HG03139 (cell line): ENCODE results near the gene KREMEN1.

ENCODE experiments used
- ATAC-seq: cut with Tn5 transposase; IDR thresholded peaks from one replicate; pipeline ENCODE4 v1.9.1; 2021; ENCODE audit not compliant: unreplicated experiment

The KREMEN1 gene

GRCh38 chr22:29148036-29148435, 75.2 kb downstream of the KREMEN1 start:
- ATAC-seq, result no peak

GRCh38 chr22:29148826-29149225, 76.0 kb downstream of the KREMEN1 start:
- no peak for ATAC-seq

- no peak for ATAC-seq
Measured at GRCh38 chr22:29149841-29150555, 77.2 kb downstream of the KREMEN1 start.

- ATAC-seq, result no peak
Measured at GRCh38 chr22:29150701-29151100, 77.9 kb downstream of the KREMEN1 start.

- no peak for ATAC-seq
Measured at GRCh38 chr22:29151316-29151715, 78.5 kb downstream of the KREMEN1 start.

GRCh38 chr22:29152045-29152953, 79.5 kb downstream of the KREMEN1 start:
- ATAC-seq, result no peak

- no peak for ATAC-seq
Measured at GRCh38 chr22:29152954-29153719, 80.3 kb downstream of the KREMEN1 start.

- no peak for ATAC-seq
Measured at GRCh38 chr22:29154364-29155048, 81.7 kb downstream of the KREMEN1 start.

GRCh38 chr22:29155966-29156365, 83.1 kb downstream of the KREMEN1 start:
- ATAC-seq, result no peak

GRCh38 chr22:29156507-29156906, 83.7 kb downstream of the KREMEN1 start:
- no peak for ATAC-seq

GRCh38 chr22:29157759-29158535, 85.1 kb downstream of the KREMEN1 start:
- no peak for ATAC-seq

GRCh38 chr22:29158546-29158945, 85.7 kb downstream of the KREMEN1 start:
- ATAC-seq, result no peak

GRCh38 chr22:29163808-29164207, 91.0 kb downstream of the KREMEN1 start:
- ATAC-seq, result no peak

- ATAC-seq, result no peak
Measured at GRCh38 chr22:29165321-29166060, 92.7 kb downstream of the KREMEN1 start.

GRCh38 chr22:29166180-29166579, 93.3 kb downstream of the KREMEN1 start:
- no peak for ATAC-seq

GRCh38 chr22:29167032-29167911, 94.4 kb downstream of the KREMEN1 start:
- ATAC-seq, result peak; percentile 88

- no peak for ATAC-seq
Measured at GRCh38 chr22:29171721-29172120, 98.9 kb downstream of the KREMEN1 start.

GRCh38 chr22:29172216-29172615, 99.4 kb downstream of the KREMEN1 start:
- no peak for ATAC-seq
